Motor neuron (in vitro differentiated cells): ENCODE measurements around the gene KEL. TPM values are rescaled to one million over a fixed set of nuclear protein-coding genes. Genes with fewer than 3 reads are reported as not detected.
"Not testable (repeated sequence)": the region's sequence is repeated elsewhere in the genome, so short reads cannot be mapped to it uniquely, and the experiment has no call there.

ENCODE experiments used
- ATAC-seq, 8 experiments: fragments of 200-7000 bp; cut with Tn5 transposase; replicated peaks in 6 of 8; 2 replicates each; pipeline ENCODE4 v1.8.0; 2021; ENCODE audit warnings: mild to moderate bottlenecking in 8 of 8, moderate library complexity in 8 of 8
- H3K27ac ChIP-seq, 2 donors: fragments of 250-450 bp; sonication (Bioruptor Pico); 2 replicates each; pipeline ENCODE4 v1.9.0; 2021; ENCODE audit warnings: antibody characterized with exemption in 2 of 2, mild to moderate bottlenecking in 2 of 2, moderate library complexity in 1 of 2
- H3K4me1 ChIP-seq, 2 donors: fragments of 250-450 bp; sonication (Bioruptor Pico); replicated peaks in 1 of 2; 2 replicates each; pipeline ENCODE4 v1.6.1; 2021; ENCODE audit warnings: antibody characterized with exemption in 2 of 2, mild to moderate bottlenecking in 2 of 2, moderate library complexity in 1 of 2
- H3K4me3 ChIP-seq, 5 donors: fragments of 250-450 bp; sonication (Bioruptor Pico); 2 replicates each; pipeline ENCODE4 v1.9.0; 2021; ENCODE audit warnings: antibody characterized with exemption in 5 of 5, mild to moderate bottlenecking in 5 of 5, moderate library complexity in 4 of 5
- WGBS, 10 experiments: fragments of 450-650 bp; shearing (Covaris generic); methylation state at CpG; one replicate each; pipeline ENCODE4 v1.0.0; 2022; 5-methylcytosine and 5-hydroxymethylcytosine counted together
- in situ Hi-C, 9 experiments: fragments of 400-800 bp; cut with MboI; loops; one replicate each; pipeline ENCODE4 v1.15.0; 2021; ENCODE audit warnings: low sequenced_read_pairs in 9 of 9, low pct_unique_long_range_greater_than_20kb in 2 of 9; ENCODE audit not compliant: unreplicated experiment in 9 of 9
- total RNA-seq, 8 experiments: library from RNA; unstranded; fragments of 300-600 nt; gene quantifications; 2 replicates each; pipeline versions ENCODE4 v1.2.3 to v1.2.4, GENCODE V29; 2022

KEL gene
- total RNA-seq, 8 experiments from 2014 or later: 0.21 to 2.1 (median 0.54) TPM; not detected in 1

GRCh38 chr7:142984297-142984696 is 22.1 kb upstream of the KEL start:
- no peak overlapping the region for H3K27ac ChIP-seq
- in situ Hi-C loops: loop anchor here in 1 of 9 experiments (25.0 kb wide), 1 partner anchor 97 kb away; the partner anchor contains the start of gene TRPV6
- WGBS, 10 experiments: 83% methylated on average over 1 of the region's 1 CpG; no CpG with 5 or more reads in 9 of the 10 experiments
- no peaks in the 10 kb centered on the region for H3K4me1 ChIP-seq
- H3K4me3 ChIP-seq: no peak overlapping the region
- no peak for ATAC-seq

GRCh38 chr7:142983825-142984224 is 21.7 kb upstream of the KEL start:
- Histone ChIP-seq H3K4me1 (no peaks in the 10 kb centered on the region), H3K27ac (no peak overlapping the region), H3K4me3 (no peak overlapping the region)
- no peak for ATAC-seq
- whole genome bisulfite sequencing, 10 experiments: 0 to 67% methylated on average over 1 of the region's 1 CpG; no CpG with 5 or more reads in 8 of the 10 experiments
- in situ Hi-C loops: loop anchor here in 1 of 9 experiments (25.0 kb wide), 1 partner anchor 97 kb away; the partner anchor contains the start of gene TRPV6

GRCh38 chr7:142978402-142978801 is 16.2 kb upstream of the KEL start:
- not testable (repeated sequence) for ATAC-seq, H3K4me3 ChIP-seq, H3K27ac ChIP-seq, H3K4me1 ChIP-seq
- 16 to 100% (median 66%) methylated on average over 1 to 4 of the region's 4 CpGs for WGBS, 10 experiments
- in situ Hi-C loops: loop anchor here in 1 of 9 experiments (25.0 kb wide), 1 partner anchor 91 kb away; the partner anchor contains the start of gene TRPV6

DNA sequence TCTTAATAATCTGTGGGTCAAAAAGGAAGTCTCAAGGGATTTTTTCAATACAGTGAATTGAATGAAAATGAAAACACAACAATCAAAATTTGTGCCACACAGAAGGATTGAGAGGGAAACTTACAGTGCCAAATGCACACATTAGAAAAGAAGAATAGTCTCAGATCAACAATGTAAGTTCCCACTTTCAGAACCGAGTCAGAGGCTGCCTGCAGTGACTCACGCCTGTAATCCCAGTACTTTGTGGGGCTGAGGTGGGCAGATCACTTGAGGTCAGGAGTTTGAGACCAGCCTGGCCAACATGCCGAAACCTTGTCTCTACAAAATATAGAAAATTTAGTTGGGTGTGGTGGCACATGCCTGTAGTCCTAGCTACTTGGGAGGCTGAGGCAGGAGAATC is 12.5 kb upstream of the KEL start:
- Histone ChIP-seq H3K4me1 (no peaks in the 10 kb centered on the region), H3K4me3 (no peak overlapping the region), H3K27ac (no peak overlapping the region)
- WGBS, 10 experiments: 0 to 88% (median 60%) methylated on average over 1 to 3 of the region's 3 CpGs; no CpG with 5 or more reads in 3 of the 10 experiments
- ATAC-seq: no peak
- in situ Hi-C loops: loop anchor here in 1 of 9 experiments (25.0 kb wide), 1 partner anchor 87 kb away; the partner anchor contains the start of gene TRPV6

- Histone ChIP-seq H3K4me3 (no peak overlapping the region), H3K27ac (no peak overlapping the region), H3K4me1 (no peaks in the 10 kb centered on the region)
- in situ Hi-C loops: no loop called here
- 0 to 91% (median 62%) methylated on average over 1 to 4 of the region's 4 CpGs for WGBS, 10 experiments
- ATAC-seq: no peak
Observed at GRCh38 chr7:142969183-142969582, 7.0 kb upstream of the KEL start.

GRCh38 chr7:142968229-142968628 is 6.1 kb upstream of the KEL start:
- Histone ChIP-seq H3K4me1 (no peaks in the 10 kb centered on the region), H3K27ac (no peak overlapping the region), H3K4me3 (no peak overlapping the region)
- ATAC-seq: no peak
- WGBS, 10 experiments: 0 to 96% (median 61%) methylated on average over 1 to 4 of the region's 4 CpGs
- in situ Hi-C loops: no loop called here

DNA sequence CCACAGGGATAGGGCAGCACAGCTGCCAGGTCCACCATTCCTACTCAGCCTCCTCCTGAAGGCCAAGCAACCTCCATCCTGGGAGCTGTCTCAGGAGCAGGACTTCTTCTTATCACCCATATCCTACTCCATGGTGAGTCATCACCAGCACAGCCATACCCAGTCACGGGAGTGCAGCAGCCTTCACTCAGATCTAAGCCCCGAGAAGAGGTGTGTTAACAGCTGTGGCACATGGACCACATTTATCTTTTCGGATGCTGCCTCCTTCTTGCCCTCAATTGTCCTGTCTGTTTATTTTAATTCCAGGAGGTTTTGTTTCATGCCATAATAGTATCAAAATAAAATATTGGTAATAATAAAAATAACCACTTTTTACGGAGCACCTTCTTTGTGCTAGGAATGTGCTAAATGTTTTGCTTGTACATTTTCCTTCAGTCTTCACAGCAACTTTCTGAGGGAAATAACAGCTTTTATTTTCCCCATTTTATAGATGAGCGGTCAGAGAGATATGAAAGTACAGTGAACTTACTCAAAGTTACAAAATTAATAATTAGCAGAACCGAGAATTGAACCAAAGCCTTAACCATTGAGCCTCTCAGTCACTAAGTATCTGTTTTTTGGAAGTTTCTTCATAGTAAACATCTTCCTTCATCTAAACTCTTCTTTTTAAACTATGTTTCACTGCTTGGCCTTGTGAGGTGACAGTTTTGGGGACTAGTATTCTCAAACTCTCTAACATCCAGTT is 2.5 kb upstream of the KEL start:
- H3K4me1 ChIP-seq: no peaks in the 10 kb centered on the region
- in situ Hi-C loops: no loop called here
- no peak for ATAC-seq
- 8 to 96% (median 85%) methylated on average over 3 to 5 of the region's 6 CpGs; no CpG with 5 or more reads in 1 of the 10 experiments for WGBS, 10 experiments
- H3K4me3 ChIP-seq: no peak overlapping the region
- no peak overlapping the region for H3K27ac ChIP-seq

DNA sequence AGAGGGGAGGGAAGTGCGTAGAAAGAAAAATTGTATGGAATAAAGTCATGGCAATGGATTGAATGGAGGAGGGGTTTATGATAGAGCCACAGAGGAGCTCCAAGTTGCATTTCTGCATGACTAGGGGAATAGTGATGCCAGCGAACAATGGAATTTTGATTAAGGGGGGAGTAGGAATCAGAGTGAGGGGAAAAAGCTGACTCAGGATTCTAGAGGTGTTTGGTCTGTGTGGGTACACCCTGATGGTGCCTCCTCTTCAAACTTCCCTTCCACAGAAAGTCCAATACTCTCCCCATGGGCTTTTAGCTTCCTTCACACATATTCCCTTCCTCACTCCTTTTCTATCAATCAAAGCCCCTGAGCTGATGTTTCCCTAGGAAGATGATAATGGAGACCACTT is 1.8 kb upstream of the KEL start:
- Histone ChIP-seq H3K4me3 (no peak overlapping the region), H3K27ac (no peak overlapping the region), H3K4me1 (no peaks in the 10 kb centered on the region)
- no peak for ATAC-seq
- 0 to 100% (median 57%) methylated on average over 1 to 2 of the region's 2 CpGs; no CpG with 5 or more reads in 3 of the 10 experiments for WGBS, 10 experiments
- in situ Hi-C loops: no loop called here

DNA sequence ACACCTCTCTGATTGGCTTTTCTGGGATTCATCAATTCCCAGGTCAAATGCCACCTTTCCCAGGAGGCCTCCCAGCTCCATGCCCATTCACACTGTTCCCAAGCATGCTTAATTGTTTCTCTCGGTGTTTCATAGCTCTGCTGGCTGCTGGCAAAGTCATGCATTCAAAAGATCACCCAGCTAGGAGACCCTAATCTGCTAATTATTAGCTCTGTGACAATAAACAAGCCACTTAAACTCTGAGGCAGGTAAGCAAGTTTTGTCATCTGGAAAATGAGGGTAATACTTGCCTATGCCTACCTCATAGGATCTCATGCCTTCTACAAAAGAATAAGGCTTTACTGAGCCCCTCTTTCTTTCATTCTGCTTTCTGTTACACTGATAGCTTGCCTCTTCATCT is 828 bp upstream of the KEL start:
- in situ Hi-C loops: no loop called here
- Histone ChIP-seq H3K4me3 (no peak overlapping the region), H3K27ac (no peak overlapping the region), H3K4me1 (no peaks in the 10 kb centered on the region)
- no peak for ATAC-seq
- WGBS, 10 experiments: 0 to 20% (median 0%) methylated on average over 1 of the region's 1 CpG; no CpG with 5 or more reads in 5 of the 10 experiments

GRCh38 chr7:142961595-142961972 is 579 bp downstream of the KEL start:
- no peak overlapping the region for H3K4me3 ChIP-seq
- in situ Hi-C loops: no loop called here
- WGBS, 10 experiments: 41 to 93% (median 75%) methylated on average over 1 to 3 of the region's 4 CpGs; no CpG with 5 or more reads in 5 of the 10 experiments
- H3K4me1 ChIP-seq: no peaks in the 10 kb centered on the region
- no peak for ATAC-seq
- H3K27ac ChIP-seq: no peak overlapping the region

GRCh38 chr7:142960955-142961512 is 1.1 kb downstream of the KEL start:
- no peak for ATAC-seq
- Histone ChIP-seq H3K4me1 (no peaks in the 10 kb centered on the region), H3K4me3 (no peak overlapping the region), H3K27ac (no peak overlapping the region)
- in situ Hi-C loops: no loop called here
- 41 to 90% (median 77%) methylated on average over 1 to 4 of the region's 5 CpGs; no CpG with 5 or more reads in 5 of the 10 experiments for WGBS, 10 experiments

- in situ Hi-C loops: no loop called here
- ATAC-seq: no peak
Observed at GRCh38 chr7:142959202-142959601, 3.0 kb downstream of the KEL start.

DNA sequence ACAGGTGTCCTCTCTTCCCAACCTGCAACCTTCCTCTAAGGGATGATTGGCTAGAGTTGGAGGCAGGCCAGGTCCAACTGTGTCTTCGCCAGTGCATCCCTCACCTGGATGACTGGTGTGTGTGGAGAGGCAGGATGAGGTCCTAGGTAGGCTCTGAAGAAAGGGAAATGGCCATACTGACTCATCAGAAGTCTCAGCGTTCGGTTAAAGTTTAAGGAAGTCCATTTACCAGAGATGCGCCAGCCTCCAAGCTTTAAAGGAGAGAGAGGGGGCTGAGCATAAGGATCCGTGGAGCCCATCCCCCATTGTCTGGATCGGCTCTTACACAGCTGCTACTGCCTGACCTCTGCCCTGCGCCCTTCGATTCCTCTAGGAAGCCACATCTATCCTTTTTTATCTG is 4.4 kb downstream of the KEL start:
- Histone ChIP-seq H3K4me1 (no peaks in the 10 kb centered on the region), H3K27ac (no peak overlapping the region), H3K4me3 (no peak overlapping the region)
- 20 to 77% (median 49%) methylated on average over 1 to 6 of the region's 8 CpGs; no CpG with 5 or more reads in 2 of the 10 experiments for WGBS, 10 experiments
- in situ Hi-C loops: no loop called here
- no peak for ATAC-seq

More at GRCh38 chr7:142959202-142959601, 3.0 kb downstream of the KEL start:
- H3K4me3 ChIP-seq: no peak overlapping the region
- no peaks in the 10 kb centered on the region for H3K4me1 ChIP-seq
- no peak overlapping the region for H3K27ac ChIP-seq
